ENCODE measurements around the gene EPS8L2. TPM values are rescaled to one million over a fixed set of nuclear protein-coding genes. Genes with fewer than 3 reads are reported as not detected.
A peak's percentile ranks its signal among the peaks of the same experiment; 100 is the strongest.

The EPS8L2 gene
- total RNA-seq, 3 donors from 2014 or later, result 176 to 335 (median 253) TPM

GRCh38 chr11:776561-777287 is 70.7 kb downstream of the EPS8L2 start:
- ATAC-seq (peak; percentile 59), DNase-seq (peak; percentile 36 to 69 (median 67))
- H3K4me1 ChIP-seq (ENCODE audit: low read depth), result peaks cover 23% of the 10 kb centered on the region
- intact Hi-C loops (cut with DNase I, micrococcal nuclease), result no loop called here
- TF ChIP-seq CTCF (IDR thresholded peaks at IDR 0.05), result no peak
- H3K9me3 ChIP-seq, result no peaks in the 10 kb centered on the region
- H3K4me3 ChIP-seq, result peak overlapping the region; percentile 80
- no peaks in the 10 kb centered on the region for H3K36me3 ChIP-seq (ENCODE audit: low read depth)

Other genes with a start within 250 kb of the EPS8L2 start
- 100 to 1,000 TPM; 108 to 127 (median 118) TPM for gene RNH1, start 199.0 kb upstream of the EPS8L2 start, total RNA-seq
- gene HRAS, start 170.7 kb upstream of the EPS8L2 start, total RNA-seq, result 10 to 100 TPM; 41.4 to 50.6 (median 50.1) TPM
- 1 to 10 TPM; 1.5 to 5.2 (median 4.8) TPM for gene LRRC56, start 168.7 kb upstream of the EPS8L2 start, total RNA-seq
- gene LMNTD2, start 145.5 kb upstream of the EPS8L2 start, total RNA-seq, result 10 to 100 TPM in 2 of 3 donors, 1 to 10 TPM in 1; 5.4 to 19.1 (median 10.7) TPM
- gene RASSF7, start 145.3 kb upstream of the EPS8L2 start, total RNA-seq, result 100 to 1,000 TPM in 1 of 3 donors, 10 to 100 TPM in 2; 45.7 to 108 (median 83.7) TPM
- gene PHRF1, start 129.8 kb upstream of the EPS8L2 start, total RNA-seq, result 10 to 100 TPM; 35.0 to 40.2 (median 35.0) TPM
- 10 to 100 TPM; 26.9 to 36.1 (median 27.8) TPM for gene IRF7, start 90.3 kb upstream of the EPS8L2 start, total RNA-seq
- gene CDHR5, start 81.3 kb upstream of the EPS8L2 start, total RNA-seq, result 100 to 1,000 TPM; 195 to 549 (median 316) TPM
- 1 to 10 TPM in 2 of 3 donors, not detected in 1; 1.0 TPM for gene SCT, start 79.0 kb upstream of the EPS8L2 start, total RNA-seq
- gene DRD4, start 69.0 kb upstream of the EPS8L2 start, total RNA-seq, result 1 to 10 TPM; 1.2 to 2.4 (median 1.8) TPM
- 10 to 100 TPM; 25.1 to 35.7 (median 25.9) TPM for gene DEAF1, start 11.0 kb upstream of the EPS8L2 start, total RNA-seq
- gene TMEM80, start 10.4 kb upstream of the EPS8L2 start, total RNA-seq, result 10 to 100 TPM; 31.6 to 43.1 (median 38.0) TPM
- gene TALDO1, start 41.2 kb downstream of the EPS8L2 start, total RNA-seq, result 100 to 1,000 TPM; 101 to 158 (median 128) TPM
- gene GATD1, start 71.3 kb downstream of the EPS8L2 start, total RNA-seq, result 10 to 100 TPM; 51.9 to 58.8 (median 57.4) TPM
- 1 to 10 TPM in 1 of 3 donors, under 1 TPM in 1, not detected in 1; 0.34 to 2.2 TPM for gene CEND1, start 83.9 kb downstream of the EPS8L2 start, total RNA-seq
- 10 to 100 TPM; 11.6 to 18.6 (median 14.4) TPM for gene SLC25A22, start 92.0 kb downstream of the EPS8L2 start, total RNA-seq
- 10 to 100 TPM; 20.2 to 26.3 (median 23.8) TPM for gene PIDD1, start 99.0 kb downstream of the EPS8L2 start, total RNA-seq
- 1,000 to 10,000 TPM; 1,532 to 1,798 (median 1,652) TPM for gene RPLP2, start 103.7 kb downstream of the EPS8L2 start, total RNA-seq
- gene PNPLA2, start 112.7 kb downstream of the EPS8L2 start, total RNA-seq, result 100 to 1,000 TPM; 138 to 253 (median 167) TPM
- gene CRACR2B, start 121.7 kb downstream of the EPS8L2 start, total RNA-seq, result 100 to 1,000 TPM in 2 of 3 donors, 10 to 100 TPM in 1; 43.5 to 137 (median 129) TPM
- 100 to 1,000 TPM; 364 to 415 (median 378) TPM for gene CD151, start 126.7 kb downstream of the EPS8L2 start, total RNA-seq
- gene POLR2L, start 136.3 kb downstream of the EPS8L2 start, total RNA-seq, result 10 to 100 TPM; 67.1 to 86.8 (median 82.1) TPM
- gene TSPAN4, start 136.6 kb downstream of the EPS8L2 start, total RNA-seq, result 10 to 100 TPM in 2 of 3 donors, 1 to 10 TPM in 1; 9.2 to 42.4 (median 24.7) TPM
- gene CHID1, start 204.6 kb downstream of the EPS8L2 start, total RNA-seq, result 10 to 100 TPM; 52.3 to 64.3 (median 55.3) TPM
- 100 to 1,000 TPM in 1 of 3 donors, 10 to 100 TPM in 2; 68.8 to 105 (median 99.5) TPM for gene AP2A2, start 219.6 kb downstream of the EPS8L2 start, total RNA-seq